ENCODE data around the gene TFDP1.

The TFDP1 gene

GRCh38 chr13:113630296-113630695 is 45.7 kb downstream of the TFDP1 start:
- no peak for TF ChIP-seq CTCF (conservative IDR thresholded peaks at IDR 0.05; ENCODE audit: low read length)
- H3K4me3 ChIP-seq (ENCODE audit: low read length): no peak overlapping the region
- no peak for DNase-seq (ENCODE audit: low read depth)

DNA sequence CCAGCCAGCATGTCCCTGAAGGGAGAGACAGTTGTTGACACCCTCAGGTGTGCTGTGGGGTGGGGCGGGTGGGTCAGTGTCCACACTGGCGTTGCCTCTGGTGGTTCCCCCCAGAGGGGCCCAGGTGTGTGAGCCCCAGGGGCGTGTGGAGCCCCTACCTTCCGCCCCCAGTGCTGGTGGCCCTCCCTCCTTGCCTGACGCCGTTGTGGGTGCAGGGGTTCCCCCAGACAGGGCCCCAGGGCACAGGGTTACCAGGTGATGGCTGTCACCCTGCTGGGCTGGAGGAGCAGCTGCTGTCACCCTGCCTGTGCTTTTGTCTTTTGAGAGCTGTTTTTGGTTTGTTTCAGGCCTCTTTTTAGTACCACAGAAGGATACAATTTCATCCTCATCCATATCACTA is 46.3 kb downstream of the TFDP1 start:
- H3K4me3 ChIP-seq (ENCODE audit: low read length): no peak overlapping the region
- no peak for DNase-seq (ENCODE audit: low read depth)
- no peak for TF ChIP-seq CTCF (conservative IDR thresholded peaks at IDR 0.05; ENCODE audit: low read length)

DNA sequence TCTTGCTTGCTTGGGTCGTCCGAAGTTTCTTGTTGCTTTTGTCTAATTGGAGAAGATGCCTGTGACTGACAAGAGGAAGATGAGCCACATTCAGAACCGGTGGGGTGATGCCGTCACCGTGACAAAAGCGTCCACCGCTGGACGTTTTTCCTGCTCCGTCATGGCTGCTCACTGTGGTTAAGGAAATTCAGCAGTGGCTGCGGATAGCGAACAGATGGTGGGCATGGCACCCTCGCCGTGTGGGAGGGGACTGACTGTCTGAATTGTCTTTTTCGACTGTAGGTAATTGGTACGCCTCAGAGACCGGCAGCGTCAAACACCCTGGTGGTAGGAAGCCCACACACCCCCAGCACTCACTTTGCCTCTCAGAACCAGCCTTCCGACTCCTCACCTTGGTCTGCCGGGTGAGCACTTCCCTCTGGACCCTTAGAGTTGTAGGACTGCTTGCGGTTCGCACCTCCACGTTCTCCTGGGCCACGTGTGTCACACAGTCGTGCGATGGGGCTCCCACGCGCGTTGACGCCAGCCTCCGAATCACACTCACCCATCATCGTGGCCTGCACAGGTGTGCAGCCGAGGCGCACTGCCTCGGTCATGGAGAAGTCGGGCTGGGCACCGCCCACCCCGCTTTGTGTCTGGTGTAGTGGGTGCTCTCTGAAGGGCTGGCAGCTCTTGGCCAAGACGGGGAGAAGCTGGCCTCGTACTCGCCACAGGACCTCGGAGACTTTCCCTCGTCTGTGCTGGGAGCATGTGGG is 47.0 kb downstream of the TFDP1 start:
- no peak for DNase-seq (ENCODE audit: low read depth)
- no peak overlapping the region for H3K4me3 ChIP-seq (ENCODE audit: low read length)
- no peak for TF ChIP-seq CTCF (conservative IDR thresholded peaks at IDR 0.05; ENCODE audit: low read length)

DNA sequence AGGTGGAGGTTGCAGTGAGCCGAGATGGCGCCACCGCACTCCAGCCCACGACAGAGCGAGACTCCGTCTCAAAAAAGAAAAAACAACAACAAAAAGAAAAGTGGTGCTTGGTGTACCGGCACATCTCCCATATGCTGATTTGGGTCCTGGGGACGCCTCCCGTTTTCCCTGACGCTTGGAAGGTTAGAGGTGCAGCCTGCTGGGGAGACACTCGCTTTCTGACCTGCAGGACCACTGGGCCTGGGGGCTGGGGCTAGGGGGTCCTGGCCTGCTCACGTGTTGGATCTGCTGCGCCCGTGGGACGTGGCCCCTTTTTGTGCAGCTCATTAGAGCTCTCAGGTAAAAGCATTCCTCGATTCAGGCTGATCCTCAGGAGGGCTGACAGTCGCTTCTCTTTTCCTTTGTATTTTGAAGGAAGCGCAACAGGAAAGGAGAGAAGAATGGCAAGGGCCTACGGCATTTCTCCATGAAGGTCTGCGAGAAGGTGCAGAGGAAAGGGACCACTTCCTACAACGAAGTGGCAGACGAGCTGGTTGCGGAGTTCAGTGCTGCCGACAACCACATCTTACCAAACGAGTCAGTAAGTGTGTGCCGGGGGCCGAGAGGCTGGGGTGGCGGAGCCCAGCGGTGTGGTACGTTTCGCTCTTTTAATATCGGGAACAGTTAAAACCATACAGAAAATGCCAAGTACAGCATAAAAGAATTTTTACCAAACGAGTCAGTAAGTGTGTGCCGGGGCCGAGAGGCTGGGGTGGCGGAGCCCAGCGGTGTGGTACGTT is 48.3 kb downstream of the TFDP1 start:
- H3K4me3 ChIP-seq (ENCODE audit: low read length): no peak overlapping the region
- TF ChIP-seq CTCF (conservative IDR thresholded peaks at IDR 0.05; ENCODE audit: low read length): no peak
- no peak for DNase-seq (ENCODE audit: low read depth)

- TF ChIP-seq CTCF (conservative IDR thresholded peaks at IDR 0.05; ENCODE audit: low read length): no peak
- no peak overlapping the region for H3K4me3 ChIP-seq (ENCODE audit: low read length)
- no peak for DNase-seq (ENCODE audit: low read depth)
Observed at GRCh38 chr13:113633485-113633873, 48.9 kb downstream of the TFDP1 start.

- no peak overlapping the region for H3K4me3 ChIP-seq (ENCODE audit: low read length)
- TF ChIP-seq CTCF (conservative IDR thresholded peaks at IDR 0.05; ENCODE audit: low read length): no peak
- DNase-seq (ENCODE audit: low read depth): no peak
Observed at GRCh38 chr13:113634279-113635047, 49.9 kb downstream of the TFDP1 start.

Data from AG10803 (cell line).